PC-3 (cell line): ENCODE results near the gene FOXP1. TPM values are rescaled to one million over a fixed set of nuclear protein-coding genes. Genes with fewer than 3 reads are reported as not detected.
A peak's percentile ranks its signal among the peaks of the same experiment; 100 is the strongest.

Source experiments
- ATAC-seq: fragments of 200-7000 bp; cut with Tn5 transposase; 2 replicates; pipeline ENCODE4 v1.9.1; 2020; ENCODE audit warnings: mild to moderate bottlenecking, moderate library complexity
- BruUV-seq: library from RNA; stranded (reverse); fragments of 400-500 nt; replicated peaks from 2 replicates; lab custom pipeline; 2021; lab: Mats Ljungman, UMichigan
- CTCF ChIA-PET: fragments of 300-600 bp; sonication (Branson Sonifier 250); formaldehyde crosslinking; loops from one replicate; lab custom pipeline; 2022; ENCODE audit warnings: antibody characterized with exemption; lab: Charles Lee
- POLR2A ChIA-PET: fragments of 300-600 bp; sonication (Branson Sonifier 250); formaldehyde crosslinking; loops from one replicate; lab custom pipeline; 2022; ENCODE audit warnings: antibody characterized with exemption; ENCODE audit not compliant: unreplicated experiment; lab: Charles Lee
- DNase-seq: peaks from one replicate; pipeline ENCODE4 v3.0.0-alpha.2; 2015
- H2AFZ ChIP-seq: fragments of 300-600 bp; sonication (generic); 2 replicates; pipeline ENCODE4 v1.6.0; 2016; ENCODE audit warnings: antibody characterized with exemption, low read length
- H3F3A ChIP-seq: fragments of 300-600 bp; sonication (generic); one replicate; pipeline ENCODE4 v1.6.0; 2017; ENCODE audit warnings: antibody characterized with exemption, low read length, control low read depth, mild to moderate bottlenecking; ENCODE audit not compliant: unreplicated experiment
- H3K27ac ChIP-seq: fragments of 300-600 bp; sonication (generic); 2 replicates; pipeline ENCODE4 v1.5.1; 2016; ENCODE audit warnings: mild to moderate bottlenecking, low read length
- H3K27me3 ChIP-seq: fragments of 300-600 bp; sonication (generic); 2 replicates; pipeline ENCODE4 v1.6.1; 2016; ENCODE audit warnings: low read length, mixed read lengths
- H3K36me3 ChIP-seq: fragments of 300-600 bp; sonication (generic); 2 replicates; pipeline ENCODE4 v1.6.1; 2016; ENCODE audit warnings: low read depth, mixed run types, low read length, mixed read lengths
- H3K4me1 ChIP-seq: fragments of 300-600 bp; sonication (generic); 2 replicates; pipeline ENCODE4 v1.5.1; 2016; ENCODE audit warnings: low read length; ENCODE audit not compliant: insufficient read depth
- H3K4me2 ChIP-seq: fragments of 300-600 bp; sonication (generic); 2 replicates; pipeline ENCODE4 v1.6.0; 2016; ENCODE audit warnings: low read length
- H3K4me3 ChIP-seq: fragments of 300-600 bp; sonication (generic); 2 replicates; pipeline ENCODE4 v1.5.1; 2016; ENCODE audit warnings: mild to moderate bottlenecking, low read length, mixed read lengths
- H3K79me2 ChIP-seq: fragments of 300-600 bp; sonication (generic); 2 replicates; pipeline ENCODE4 v1.6.1; 2017; ENCODE audit warnings: low read length, mixed read lengths
- H3K9ac ChIP-seq: fragments of 300-600 bp; sonication (generic); 2 replicates; pipeline ENCODE4 v1.6.0; 2016; ENCODE audit warnings: mild to moderate bottlenecking, low read length
- H3K9me2 ChIP-seq: fragments of 300-600 bp; sonication (generic); replicated peaks from 2 replicates; pipeline ENCODE4 v1.6.1; 2016; ENCODE audit warnings: mixed run types, low read length, mixed read lengths
- H3K9me3 ChIP-seq: fragments of 300-600 bp; sonication (generic); 2 replicates; pipeline ENCODE4 v1.6.1; 2016; ENCODE audit warnings: low read length, mixed read lengths
- H4K20me1 ChIP-seq: fragments of 300-600 bp; sonication (generic); 2 replicates; pipeline ENCODE4 v1.6.1; 2016; ENCODE audit warnings: low read length, mixed read lengths
- EZH2 ChIP-seq: fragments of 300-600 bp; sonication (generic); IDR thresholded peaks from one replicate; pipeline ENCODE4 v1.6.1; 2017; ENCODE audit warnings: antibody characterized with exemption, mild to moderate bottlenecking, low read length; ENCODE audit not compliant: unreplicated experiment
- EZH2phosphoT487 ChIP-seq: fragments of 300-600 bp; sonication (generic); IDR thresholded peaks from 2 replicates; pipeline ENCODE4 v1.6.1; 2018; ENCODE audit warnings: mild to moderate bottlenecking, antibody characterized with exemption, low read length, borderline replicate concordance
- intact Hi-C: fragments of 100-400 bp; cut with micrococcal nuclease; formaldehyde crosslinking; loops from 2 replicates; pipeline ENCODE4 v1.9.0; 2023
- total RNA-seq: library from RNA; depleted of rRNA; stranded (reverse); fragments of >200 nt; gene quantifications from 2 replicates; pipeline ENCODE4 v1.2.3, GENCODE V29; 2014
- TF ChIP-seq, protein P1 (sequence below): fragments of 300-600 bp; sonication (generic); conservative IDR thresholded peaks from 2 replicates; pipeline ENCODE4 v1.5.1; 2017; ENCODE audit warnings: antibody characterized with exemption, low read depth, mild to moderate bottlenecking, low read length

Gene FOXP1
- total RNA-seq, 1 experiment from 2014 or later: 35.3 TPM

DNA sequence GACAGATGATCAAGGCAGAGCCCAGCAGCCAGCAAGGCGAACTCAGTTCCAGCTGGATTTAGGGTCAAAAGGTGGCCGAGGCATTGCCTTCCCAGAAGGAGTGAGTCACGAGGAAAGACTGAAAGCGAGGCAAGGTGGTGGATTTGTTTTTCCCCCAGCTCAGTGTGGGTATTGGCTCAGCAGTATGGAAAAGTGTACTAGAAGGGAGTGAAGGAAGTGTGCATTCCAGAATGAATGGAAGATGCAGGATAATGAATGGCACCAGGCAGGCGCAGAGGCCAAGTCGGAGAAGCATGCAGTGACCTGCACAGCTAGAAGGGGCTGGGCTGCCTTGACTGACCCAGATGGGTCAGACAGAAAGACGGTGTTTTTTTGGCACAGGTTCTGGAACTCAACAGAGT lies 46.3 kb downstream of the FOXP1 start:
- peak overlapping the region; percentile 23 for H3K27ac ChIP-seq
- intact Hi-C loops: loop anchor here (2.0 kb wide), 1 partner anchor 32 kb away; no protein-coding TSS in a partner anchor
- BruUV-seq: no TSS peak

GRCh38 chr3:71536376-71536965 lies 47.1 kb downstream of the FOXP1 start:
- ChIA-PET CTCF (interaction anchor here (0.5 kb wide), 1 partner anchor 99 kb away, joined by 4 read pairs; no protein-coding TSS in a partner anchor), POLR2A (interaction anchor here (0.5 to 0.7 kb wide), 2 partner anchors 33 to 78 kb away, joined by 3 to 13 read pairs; no protein-coding TSS in a partner anchor)
- Histone ChIP-seq H3K79me2 (no peaks in the 10 kb centered on the region), H3K9me3 (no peaks in the 10 kb centered on the region), H4K20me1 (no peaks in the 10 kb centered on the region), H3K9ac (no peak overlapping the region), H3K27me3 (no peaks in the 10 kb centered on the region), H3K4me3 (no peak overlapping the region), H3K36me3 (no peaks in the 10 kb centered on the region), H3F3A (peaks cover 10% of the 10 kb centered on the region), H3K27ac (no peak overlapping the region), H3K9me2 (no peaks in the 10 kb centered on the region), H3K4me1 (peaks cover 57% of the 10 kb centered on the region), H2AFZ (no peak overlapping the region), H3K4me2 (peak overlapping the region; percentile 56)
- no TSS peak for BruUV-seq
- DNase-seq (peak; percentile 53), ATAC-seq (peak; percentile 28)
- intact Hi-C loops: loop anchor here (2.0 kb wide), 1 partner anchor 32 kb away; no protein-coding TSS in a partner anchor
- no peak for TF ChIP-seq EZH2
- TF ChIP-seq, protein P1, sequence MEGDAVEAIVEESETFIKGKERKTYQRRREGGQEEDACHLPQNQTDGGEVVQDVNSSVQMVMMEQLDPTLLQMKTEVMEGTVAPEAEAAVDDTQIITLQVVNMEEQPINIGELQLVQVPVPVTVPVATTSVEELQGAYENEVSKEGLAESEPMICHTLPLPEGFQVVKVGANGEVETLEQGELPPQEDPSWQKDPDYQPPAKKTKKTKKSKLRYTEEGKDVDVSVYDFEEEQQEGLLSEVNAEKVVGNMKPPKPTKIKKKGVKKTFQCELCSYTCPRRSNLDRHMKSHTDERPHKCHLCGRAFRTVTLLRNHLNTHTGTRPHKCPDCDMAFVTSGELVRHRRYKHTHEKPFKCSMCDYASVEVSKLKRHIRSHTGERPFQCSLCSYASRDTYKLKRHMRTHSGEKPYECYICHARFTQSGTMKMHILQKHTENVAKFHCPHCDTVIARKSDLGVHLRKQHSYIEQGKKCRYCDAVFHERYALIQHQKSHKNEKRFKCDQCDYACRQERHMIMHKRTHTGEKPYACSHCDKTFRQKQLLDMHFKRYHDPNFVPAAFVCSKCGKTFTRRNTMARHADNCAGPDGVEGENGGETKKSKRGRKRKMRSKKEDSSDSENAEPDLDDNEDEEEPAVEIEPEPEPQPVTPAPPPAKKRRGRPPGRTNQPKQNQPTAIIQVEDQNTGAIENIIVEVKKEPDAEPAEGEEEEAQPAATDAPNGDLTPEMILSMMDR: no peak
- TF ChIP-seq EZH2phosphoT487: no peak

More for the DNA sequence above, 46.3 kb downstream of the FOXP1 start:
- ChIA-PET CTCF (interaction anchor here (0.5 kb wide), 1 partner anchor 99 kb away, joined by 4 read pairs; no protein-coding TSS in a partner anchor), POLR2A (no interaction called here)
- H3K79me2 ChIP-seq: no peaks in the 10 kb centered on the region
- DNase-seq (peak; percentile 78), ATAC-seq (peak; percentile 3; the same call in 1 of the 2 replicates)
- no peak overlapping the region for H2AFZ ChIP-seq
- no peaks in the 10 kb centered on the region for H4K20me1 ChIP-seq
- no peak for TF ChIP-seq EZH2
- TF ChIP-seq, protein P1: no peak
- TF ChIP-seq EZH2phosphoT487: no peak
- peaks cover 9% of the 10 kb centered on the region for H3F3A ChIP-seq
- peak overlapping the region; percentile 56 for H3K4me2 ChIP-seq
- H3K9ac ChIP-seq: no peak overlapping the region
- no peaks in the 10 kb centered on the region for H3K36me3 ChIP-seq
- H3K4me3 ChIP-seq: no peak overlapping the region
- H3K27me3 ChIP-seq: no peaks in the 10 kb centered on the region
- peaks cover 52% of the 10 kb centered on the region for H3K4me1 ChIP-seq
- no peaks in the 10 kb centered on the region for H3K9me2 ChIP-seq
- H3K9me3 ChIP-seq: no peaks in the 10 kb centered on the region

- no peak overlapping the region for H3K9ac ChIP-seq
- BruUV-seq: no TSS peak
- intact Hi-C loops: loop anchor here (2.0 to 5.0 kb wide), 3 partner anchors 65 to 496 kb away; no protein-coding TSS in a partner anchor
- ATAC-seq: no peak
- H3K27me3 ChIP-seq: no peaks in the 10 kb centered on the region
- H3K4me3 ChIP-seq: peak overlapping the region; percentile 28; the same call in 1 of the 2 replicates
- H3K9me2 ChIP-seq: no peaks in the 10 kb centered on the region
- no peaks in the 10 kb centered on the region for H3K36me3 ChIP-seq
- no peak overlapping the region for H2AFZ ChIP-seq
- no peak for TF ChIP-seq EZH2phosphoT487
- TF ChIP-seq EZH2: no peak
- TF ChIP-seq, protein P1: no peak
- no peak for DNase-seq
- peaks cover 57% of the 10 kb centered on the region for H3K4me1 ChIP-seq
- ChIA-PET POLR2A (no interaction called here), CTCF (interaction anchor here (1.0 kb wide), 1 partner anchor 119 kb away, joined by 3 read pairs; no protein-coding TSS in a partner anchor)
- H3K79me2 ChIP-seq: no peaks in the 10 kb centered on the region
- H3K4me2 ChIP-seq: peak overlapping the region; percentile 68
- no peaks in the 10 kb centered on the region for H4K20me1 ChIP-seq
- peak overlapping the region; percentile 86 for H3K27ac ChIP-seq
- H3F3A ChIP-seq: peaks cover 10% of the 10 kb centered on the region
- no peaks in the 10 kb centered on the region for H3K9me3 ChIP-seq
Measured at GRCh38 chr3:71533588-71533987, 49.9 kb downstream of the FOXP1 start.
